Smooth muscle cell (in vitro differentiated cells): Measurements from ENCODE around the gene PRKCB. TPM values are rescaled to one million over a fixed set of nuclear protein-coding genes. Genes with fewer than 3 reads are reported as not detected.

Experiments
- DNase-seq: peaks from one replicate; lab custom pipeline; 2025; ENCODE audit not compliant: unreplicated experiment; lab: John Stamatoyannopoulos, UW
- H2AFZ ChIP-seq: fragments of 200-600 bp; sonication (generic); 2 replicates; pipeline ENCODE4 v1.6.0; 2016; ENCODE audit warnings: antibody characterized with exemption, low read depth, mild to moderate bottlenecking
- H3F3A ChIP-seq: fragments of 200-600 bp; sonication (generic); 2 replicates; pipeline ENCODE4 v1.6.0; 2017; ENCODE audit warnings: antibody characterized with exemption, low read depth
- H3K27ac ChIP-seq: fragments of 200-600 bp; sonication (generic); 2 replicates; pipeline ENCODE4 v1.5.1; 2016; ENCODE audit warnings: low read depth, mild to moderate bottlenecking
- H3K27me3 ChIP-seq: fragments of 200-600 bp; sonication (generic); 2 replicates; pipeline ENCODE4 v1.6.1; 2016; ENCODE audit warnings: low read depth, mild to moderate bottlenecking
- H3K36me3 ChIP-seq: fragments of 200-600 bp; sonication (generic); 2 replicates; pipeline ENCODE4 v1.5.1; 2016; ENCODE audit warnings: low read depth
- H3K4me1 ChIP-seq: fragments of 200-600 bp; sonication (generic); 2 replicates; pipeline ENCODE4 v1.5.1; 2016; ENCODE audit warnings: low read depth
- H3K4me2 ChIP-seq: fragments of 200-600 bp; sonication (generic); 2 replicates; pipeline ENCODE4 v1.6.0; 2016; ENCODE audit warnings: mild to moderate bottlenecking
- H3K4me3 ChIP-seq: fragments of 200-600 bp; sonication (generic); 2 replicates; pipeline ENCODE4 v1.5.1; 2016; ENCODE audit warnings: mild to moderate bottlenecking
- H3K79me2 ChIP-seq: fragments of 200-600 bp; sonication (generic); 2 replicates; pipeline ENCODE4 v1.6.0; 2016; ENCODE audit warnings: low read depth, mild to moderate bottlenecking
- H3K9ac ChIP-seq: fragments of 200-600 bp; sonication (generic); 2 replicates; pipeline ENCODE4 v1.6.0; 2016; ENCODE audit warnings: low read depth
- H3K9me3 ChIP-seq: fragments of 200-600 bp; sonication (generic); replicated peaks from 2 replicates; pipeline ENCODE4 v1.5.1; 2016; ENCODE audit warnings: low read depth
- H4K20me1 ChIP-seq: fragments of 200-600 bp; sonication (generic); 2 replicates; pipeline ENCODE4 v1.6.0; 2016; ENCODE audit warnings: low read depth
- WGBS: methylation state at CpG from one replicate; pipeline ENCODE4 v1.1.7; 2016; ENCODE audit warnings: low lambda C conversion rate; 5-methylcytosine and 5-hydroxymethylcytosine counted together
- polyA plus RNA-seq: library from polyadenylated mRNA; unstranded; fragments of >200 nt; fragmentation: Nextera tagmentation; extraction: Ambion mirVana; gene quantifications from 2 replicates; pipeline ENCODE4 v1.2.1, GENCODE V29; 2016
- total RNA-seq: library from RNA; depleted of rRNA; stranded (reverse); fragments of >200 nt; gene quantifications from 2 replicates; pipeline ENCODE4 v1.2.3, GENCODE V29; 2014
- TF ChIP-seq, protein P1 (sequence below): fragments of 200-600 bp; sonication (generic); IDR thresholded peaks from 2 replicates; pipeline ENCODE4 v1.5.1; 2017; ENCODE audit warnings: borderline replicate concordance, mild to moderate bottlenecking, antibody characterized with exemption; ENCODE audit not compliant: insufficient read depth, poor library complexity, severe bottlenecking

PRKCB gene
- total and polyA plus RNA-seq, 2 experiments from 2014 or later = 0.36 TPM; not detected in 1

DNA sequence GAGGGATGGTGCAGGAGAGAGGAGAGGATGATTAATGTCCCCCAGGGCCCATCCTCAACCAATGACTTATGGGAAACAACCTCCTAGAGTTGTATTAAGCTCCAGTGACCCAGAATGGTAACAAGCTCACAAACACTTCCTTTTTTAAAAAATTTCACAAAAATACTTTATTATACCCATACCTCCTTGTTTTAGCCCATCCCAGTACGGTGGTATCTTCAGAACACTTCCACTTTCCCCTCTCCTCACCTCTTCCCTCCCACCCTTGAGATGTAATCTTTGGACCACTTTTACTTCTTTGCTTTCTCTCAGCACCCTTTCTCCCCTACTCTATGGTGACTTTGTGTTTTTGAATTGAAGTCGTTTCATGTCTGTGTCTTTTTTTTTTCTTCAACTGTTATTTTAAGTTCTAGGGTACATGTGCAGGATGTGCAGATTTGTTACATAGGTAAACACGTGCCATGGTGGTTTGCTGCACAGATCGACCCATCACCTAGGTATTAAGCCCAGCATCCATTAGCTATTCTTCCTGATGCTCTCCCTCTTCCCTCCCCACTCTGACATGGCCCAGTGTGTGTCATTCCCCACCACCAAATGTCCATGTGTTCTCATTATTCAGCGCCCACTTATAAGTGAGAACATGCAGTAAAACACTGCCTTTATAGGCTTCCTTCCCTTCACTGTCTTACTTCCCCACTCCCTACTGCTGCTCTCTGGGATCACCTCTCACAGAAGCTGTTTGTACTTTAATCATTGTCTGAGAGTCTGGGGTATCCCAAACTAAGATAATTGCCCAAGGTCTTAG, 124.5 kb downstream of the PRKCB start:
- Histone ChIP-seq H3K4me3 (no peak overlapping the region), H3K27me3 (peaks cover 27% of the 10 kb centered on the region), H3K4me1 (no peaks in the 10 kb centered on the region), H3K9ac (no peak overlapping the region), H3K79me2 (no peaks in the 10 kb centered on the region), H3K27ac (no peak overlapping the region), H3K36me3 (no peaks in the 10 kb centered on the region), H3F3A (no peaks in the 10 kb centered on the region), H3K9me3 (no peaks in the 10 kb centered on the region), H3K4me2 (no peak overlapping the region), H2AFZ (no peak overlapping the region), H4K20me1 (no peaks in the 10 kb centered on the region)
- DNase-seq = no peak
- WGBS = 82% methylated on average over 5 of the region's 5 CpGs
- TF ChIP-seq, protein P1, sequence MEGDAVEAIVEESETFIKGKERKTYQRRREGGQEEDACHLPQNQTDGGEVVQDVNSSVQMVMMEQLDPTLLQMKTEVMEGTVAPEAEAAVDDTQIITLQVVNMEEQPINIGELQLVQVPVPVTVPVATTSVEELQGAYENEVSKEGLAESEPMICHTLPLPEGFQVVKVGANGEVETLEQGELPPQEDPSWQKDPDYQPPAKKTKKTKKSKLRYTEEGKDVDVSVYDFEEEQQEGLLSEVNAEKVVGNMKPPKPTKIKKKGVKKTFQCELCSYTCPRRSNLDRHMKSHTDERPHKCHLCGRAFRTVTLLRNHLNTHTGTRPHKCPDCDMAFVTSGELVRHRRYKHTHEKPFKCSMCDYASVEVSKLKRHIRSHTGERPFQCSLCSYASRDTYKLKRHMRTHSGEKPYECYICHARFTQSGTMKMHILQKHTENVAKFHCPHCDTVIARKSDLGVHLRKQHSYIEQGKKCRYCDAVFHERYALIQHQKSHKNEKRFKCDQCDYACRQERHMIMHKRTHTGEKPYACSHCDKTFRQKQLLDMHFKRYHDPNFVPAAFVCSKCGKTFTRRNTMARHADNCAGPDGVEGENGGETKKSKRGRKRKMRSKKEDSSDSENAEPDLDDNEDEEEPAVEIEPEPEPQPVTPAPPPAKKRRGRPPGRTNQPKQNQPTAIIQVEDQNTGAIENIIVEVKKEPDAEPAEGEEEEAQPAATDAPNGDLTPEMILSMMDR = no peak

DNA sequence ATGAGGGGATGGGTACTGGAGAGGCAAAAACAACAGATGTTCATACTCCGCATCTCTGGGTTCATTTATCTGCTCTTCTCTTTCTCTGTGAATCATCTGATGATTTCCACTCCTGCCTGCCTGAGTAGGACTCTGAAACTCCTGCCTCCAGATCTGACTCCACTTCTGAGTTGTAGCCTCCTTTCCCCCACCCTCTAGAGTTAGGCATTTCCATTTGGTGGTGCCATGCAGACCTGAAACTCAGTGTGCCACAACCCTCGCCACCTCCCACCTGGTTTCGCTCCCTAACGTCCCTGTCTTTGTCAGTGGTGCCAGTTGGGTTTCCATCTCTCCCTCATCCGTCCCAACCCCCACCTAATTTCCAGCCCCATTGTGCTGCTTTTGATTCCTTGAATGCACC, 126.2 kb downstream of the PRKCB start:
- WGBS = 78% methylated on average over 5 of the region's 5 CpGs
- Histone ChIP-seq H3K4me1 (peaks cover 6% of the 10 kb centered on the region), H2AFZ (no peak overlapping the region), H3K79me2 (no peaks in the 10 kb centered on the region), H3K9me3 (no peaks in the 10 kb centered on the region), H3K27ac (no peak overlapping the region), H3K9ac (no peak overlapping the region), H3K36me3 (no peaks in the 10 kb centered on the region), H3K4me2 (no peak overlapping the region), H3K4me3 (no peak overlapping the region), H4K20me1 (no peaks in the 10 kb centered on the region), H3K27me3 (peaks cover 29% of the 10 kb centered on the region), H3F3A (no peaks in the 10 kb centered on the region)
- no peak for DNase-seq
- TF ChIP-seq, protein P1 = no peak

DNA sequence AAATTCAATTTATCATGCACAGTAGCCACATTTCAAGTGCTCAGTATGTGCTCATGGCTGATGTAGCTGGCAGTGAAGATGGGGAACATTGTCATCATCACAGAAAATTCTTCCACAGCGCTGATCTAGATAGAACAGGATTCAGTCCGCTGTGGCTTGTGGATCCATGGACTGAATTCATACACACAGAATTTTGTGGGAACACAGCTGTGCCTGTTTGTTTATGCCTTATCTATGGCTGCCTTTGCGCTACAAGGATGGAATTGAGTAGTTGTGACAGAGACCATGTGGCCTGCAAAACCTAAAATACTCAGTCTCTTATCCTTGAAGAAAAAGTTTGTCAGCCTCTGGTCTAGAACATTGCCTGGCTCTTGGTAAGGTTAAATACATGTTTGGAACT, 128.4 kb downstream of the PRKCB start:
- Histone ChIP-seq H3K4me2 (no peak overlapping the region), H3K79me2 (no peaks in the 10 kb centered on the region), H3K27me3 (peaks cover 27% of the 10 kb centered on the region), H3F3A (no peaks in the 10 kb centered on the region), H3K27ac (no peak overlapping the region), H3K4me1 (peaks cover 10% of the 10 kb centered on the region), H3K9ac (no peak overlapping the region), H3K9me3 (no peaks in the 10 kb centered on the region), H2AFZ (no peak overlapping the region), H4K20me1 (no peaks in the 10 kb centered on the region), H3K36me3 (no peaks in the 10 kb centered on the region), H3K4me3 (no peak overlapping the region)
- WGBS = 78% methylated on average over 3 of the region's 3 CpGs
- no peak for DNase-seq
- TF ChIP-seq, protein P1 = no peak
